K562 (cell line): ENCODE measurements around the gene LBHD1.
"Not testable (repeated sequence)": the region's sequence is repeated elsewhere in the genome, so short reads cannot be mapped to it uniquely, and the experiment has no call there.

ENCODE experiments used
- RFX5 ChIP-seq: IDR thresholded peaks from 2 replicates; pipeline ENCODE4 v1.6.1; 2011; ENCODE audit warnings: low read depth, mild to moderate bottlenecking, improper control_type of control experiment, low read length
- TF ChIP-seq, protein P1 (sequence below): conservative IDR thresholded peaks from 2 replicates; pipeline ENCODE4 v1.6.1; 2011; ENCODE audit warnings: low read depth, mild to moderate bottlenecking, low read length; ENCODE audit not compliant: control insufficient read depth
- TF ChIP-seq, protein P2 (sequence below), 3 experiments: IDR thresholded peaks in 2 of 3; conservative IDR thresholded peaks in 1 of 3; 2 replicates each; pipeline ENCODE4 v1.5.1; 2011 to 2012; ENCODE audit warnings: low read length in 3 of 3, mild to moderate bottlenecking in 3 of 3, control low read depth in 2 of 3, improper control_type of control experiment in 1 of 3, inconsistent platforms in 1 of 3, low read depth in 1 of 3, mixed read lengths in 1 of 3, moderate library complexity in 1 of 3; ENCODE audit not compliant: insufficient read depth in 2 of 3
- TF ChIP-seq, protein P3 (sequence below): sonication (generic); formaldehyde crosslinking; IDR thresholded peaks from 2 replicates; pipeline ENCODE4 v1.5.0; 2020; ENCODE audit warnings: missing genetic modification reagents
- TF ChIP-seq, protein P4 (sequence below), 2 experiments: fragments of 450-650 bp; conservative IDR thresholded peaks; 2 replicates each; pipeline ENCODE4 v1.6.1; 2017; ENCODE audit warnings: mild to moderate bottlenecking in 2 of 2, moderate library complexity in 2 of 2
- TF ChIP-seq, protein P5 (sequence below): sonication (generic); formaldehyde crosslinking; IDR thresholded peaks from 2 replicates; pipeline ENCODE4 v1.4.0; 2020; ENCODE audit warnings: mild to moderate bottlenecking, missing genetic modification reagents

DNA sequence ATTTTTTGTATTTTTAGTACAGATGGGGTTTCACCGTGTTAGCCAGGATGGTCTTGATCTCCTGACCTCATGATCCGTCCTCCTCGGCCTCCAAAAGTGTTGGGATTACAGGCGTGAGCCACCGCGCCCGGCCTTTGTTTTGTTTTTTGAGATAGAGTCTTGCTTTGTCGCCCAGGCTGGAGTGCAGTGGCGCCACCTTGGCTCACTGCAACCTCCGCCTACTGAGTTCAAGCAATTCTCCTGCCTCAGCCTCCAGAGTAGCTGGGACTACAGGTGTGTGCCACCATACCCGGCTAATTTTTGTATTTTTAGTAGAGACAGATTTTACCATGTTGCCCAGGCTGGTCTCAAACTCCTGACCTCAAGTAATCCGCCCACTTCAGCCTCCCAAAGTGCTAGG, 21.8 kb downstream of the LBHD1 start:
- TF ChIP-seq, protein P1, sequence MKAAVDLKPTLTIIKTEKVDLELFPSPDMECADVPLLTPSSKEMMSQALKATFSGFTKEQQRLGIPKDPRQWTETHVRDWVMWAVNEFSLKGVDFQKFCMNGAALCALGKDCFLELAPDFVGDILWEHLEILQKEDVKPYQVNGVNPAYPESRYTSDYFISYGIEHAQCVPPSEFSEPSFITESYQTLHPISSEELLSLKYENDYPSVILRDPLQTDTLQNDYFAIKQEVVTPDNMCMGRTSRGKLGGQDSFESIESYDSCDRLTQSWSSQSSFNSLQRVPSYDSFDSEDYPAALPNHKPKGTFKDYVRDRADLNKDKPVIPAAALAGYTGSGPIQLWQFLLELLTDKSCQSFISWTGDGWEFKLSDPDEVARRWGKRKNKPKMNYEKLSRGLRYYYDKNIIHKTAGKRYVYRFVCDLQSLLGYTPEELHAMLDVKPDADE = not testable (repeated sequence)
- TF ChIP-seq, protein P2, sequence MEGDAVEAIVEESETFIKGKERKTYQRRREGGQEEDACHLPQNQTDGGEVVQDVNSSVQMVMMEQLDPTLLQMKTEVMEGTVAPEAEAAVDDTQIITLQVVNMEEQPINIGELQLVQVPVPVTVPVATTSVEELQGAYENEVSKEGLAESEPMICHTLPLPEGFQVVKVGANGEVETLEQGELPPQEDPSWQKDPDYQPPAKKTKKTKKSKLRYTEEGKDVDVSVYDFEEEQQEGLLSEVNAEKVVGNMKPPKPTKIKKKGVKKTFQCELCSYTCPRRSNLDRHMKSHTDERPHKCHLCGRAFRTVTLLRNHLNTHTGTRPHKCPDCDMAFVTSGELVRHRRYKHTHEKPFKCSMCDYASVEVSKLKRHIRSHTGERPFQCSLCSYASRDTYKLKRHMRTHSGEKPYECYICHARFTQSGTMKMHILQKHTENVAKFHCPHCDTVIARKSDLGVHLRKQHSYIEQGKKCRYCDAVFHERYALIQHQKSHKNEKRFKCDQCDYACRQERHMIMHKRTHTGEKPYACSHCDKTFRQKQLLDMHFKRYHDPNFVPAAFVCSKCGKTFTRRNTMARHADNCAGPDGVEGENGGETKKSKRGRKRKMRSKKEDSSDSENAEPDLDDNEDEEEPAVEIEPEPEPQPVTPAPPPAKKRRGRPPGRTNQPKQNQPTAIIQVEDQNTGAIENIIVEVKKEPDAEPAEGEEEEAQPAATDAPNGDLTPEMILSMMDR (IDR thresholded peaks at IDR 0.05 in 2 of 3, conservative IDR thresholded peaks at IDR 0.05 in 1 of 3; ENCODE audit: insufficient read depth in 2 of 3, low read depth in 1 of 3, low read length in 3 of 3) = not testable (repeated sequence)
- TF ChIP-seq, protein P3, sequence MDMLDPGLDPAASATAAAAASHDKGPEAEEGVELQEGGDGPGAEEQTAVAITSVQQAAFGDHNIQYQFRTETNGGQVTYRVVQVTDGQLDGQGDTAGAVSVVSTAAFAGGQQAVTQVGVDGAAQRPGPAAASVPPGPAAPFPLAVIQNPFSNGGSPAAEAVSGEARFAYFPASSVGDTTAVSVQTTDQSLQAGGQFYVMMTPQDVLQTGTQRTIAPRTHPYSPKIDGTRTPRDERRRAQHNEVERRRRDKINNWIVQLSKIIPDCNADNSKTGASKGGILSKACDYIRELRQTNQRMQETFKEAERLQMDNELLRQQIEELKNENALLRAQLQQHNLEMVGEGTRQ (CRISPR knock-in tag) = not testable (repeated sequence)
- not testable (repeated sequence) for TF ChIP-seq RFX5
- TF ChIP-seq, protein P4, sequence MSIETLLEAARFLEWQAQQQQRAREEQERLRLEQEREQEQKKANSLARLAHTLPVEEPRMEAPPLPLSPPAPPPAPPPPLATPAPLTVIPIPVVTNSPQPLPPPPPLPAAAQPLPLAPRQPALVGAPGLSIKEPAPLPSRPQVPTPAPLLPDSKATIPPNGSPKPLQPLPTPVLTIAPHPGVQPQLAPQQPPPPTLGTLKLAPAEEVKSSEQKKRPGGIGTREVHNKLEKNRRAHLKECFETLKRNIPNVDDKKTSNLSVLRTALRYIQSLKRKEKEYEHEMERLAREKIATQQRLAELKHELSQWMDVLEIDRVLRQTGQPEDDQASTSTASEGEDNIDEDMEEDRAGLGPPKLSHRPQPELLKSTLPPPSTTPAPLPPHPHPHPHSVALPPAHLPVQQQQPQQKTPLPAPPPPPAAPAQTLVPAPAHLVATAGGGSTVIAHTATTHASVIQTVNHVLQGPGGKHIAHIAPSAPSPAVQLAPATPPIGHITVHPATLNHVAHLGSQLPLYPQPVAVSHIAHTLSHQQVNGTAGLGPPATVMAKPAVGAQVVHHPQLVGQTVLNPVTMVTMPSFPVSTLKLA (conservative IDR thresholded peaks at IDR 0.05) = not testable (repeated sequence)
- TF ChIP-seq, protein P5, sequence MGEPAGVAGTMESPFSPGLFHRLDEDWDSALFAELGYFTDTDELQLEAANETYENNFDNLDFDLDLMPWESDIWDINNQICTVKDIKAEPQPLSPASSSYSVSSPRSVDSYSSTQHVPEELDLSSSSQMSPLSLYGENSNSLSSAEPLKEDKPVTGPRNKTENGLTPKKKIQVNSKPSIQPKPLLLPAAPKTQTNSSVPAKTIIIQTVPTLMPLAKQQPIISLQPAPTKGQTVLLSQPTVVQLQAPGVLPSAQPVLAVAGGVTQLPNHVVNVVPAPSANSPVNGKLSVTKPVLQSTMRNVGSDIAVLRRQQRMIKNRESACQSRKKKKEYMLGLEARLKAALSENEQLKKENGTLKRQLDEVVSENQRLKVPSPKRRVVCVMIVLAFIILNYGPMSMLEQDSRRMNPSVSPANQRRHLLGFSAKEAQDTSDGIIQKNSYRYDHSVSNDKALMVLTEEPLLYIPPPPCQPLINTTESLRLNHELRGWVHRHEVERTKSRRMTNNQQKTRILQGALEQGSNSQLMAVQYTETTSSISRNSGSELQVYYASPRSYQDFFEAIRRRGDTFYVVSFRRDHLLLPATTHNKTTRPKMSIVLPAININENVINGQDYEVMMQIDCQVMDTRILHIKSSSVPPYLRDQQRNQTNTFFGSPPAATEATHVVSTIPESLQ (CRISPR knock-in tag) = not testable (repeated sequence)
